ENCODE measurements around the gene RASAL1.

GRCh38 chr12:113091506-113091905 lies 44.1 kb downstream of the RASAL1 start:
- TF ChIP-seq CTCF (IDR thresholded peaks at IDR 0.05; ENCODE audit: low read depth, low read length) (no peak), MAX (IDR thresholded peaks at IDR 0.05; ENCODE audit: low read depth, low read length) (no peak)
